ENCODE measurements around the gene PAFAH1B2. TPM values are rescaled to one million over a fixed set of nuclear protein-coding genes. Genes with fewer than 3 reads are reported as not detected.

PAFAH1B2 gene
- total and polyA plus RNA-seq, 7 donors = 13.0 to 46.3 (median 30.8) TPM

GRCh38 chr11:117152066-117152465, 8.0 kb downstream of the PAFAH1B2 start:
- no peak for TF ChIP-seq CTCF (IDR thresholded peaks at IDR 0.05)
- no peak overlapping the region for H3K27ac ChIP-seq
- H3K9me3 ChIP-seq = no peaks in the 10 kb centered on the region
- ATAC-seq = no peak
- H3K27me3 ChIP-seq (ENCODE audit: insufficient read depth in 3 of 3, low read length in 2 of 3) = no peaks in the 10 kb centered on the region
- intact Hi-C loops (cut with DNase I) = no loop called here
- H3K4me3 ChIP-seq = no peak overlapping the region
- peaks cover 3 to 52% of the 10 kb centered on the region in 2 donors for H3K36me3 ChIP-seq (ENCODE audit: insufficient read depth in 1 of 2, low read depth in 1 of 2)
- peaks cover 33% of the 10 kb centered on the region for H3K4me1 ChIP-seq
- no peak for DNase-seq
- 59 to 68% (median 63%) methylated on average over 2 of the region's 2 CpGs for WGBS, 3 donors

GRCh38 chr11:117154468-117154867, 10.4 kb downstream of the PAFAH1B2 start:
- H3K4me3 ChIP-seq = no peak overlapping the region
- H3K27me3 ChIP-seq (ENCODE audit: insufficient read depth in 3 of 3, low read length in 2 of 3) = no peaks in the 10 kb centered on the region
- WGBS, 3 donors = 91 to 94% (median 92%) methylated on average over 5 of the region's 5 CpGs
- DNase-seq = no peak
- no peak overlapping the region for H3K27ac ChIP-seq
- H3K36me3 ChIP-seq (ENCODE audit: insufficient read depth in 1 of 2, low read depth in 1 of 2) = peaks cover 3 to 64% of the 10 kb centered on the region in 2 donors
- intact Hi-C loops (cut with DNase I) = no loop called here
- no peak for TF ChIP-seq CTCF (IDR thresholded peaks at IDR 0.05)
- no peak for ATAC-seq
- H3K9me3 ChIP-seq = no peaks in the 10 kb centered on the region
- H3K4me1 ChIP-seq = peaks cover 16% of the 10 kb centered on the region

- no peak for ATAC-seq
- no peaks in the 10 kb centered on the region for H3K27me3 ChIP-seq (ENCODE audit: insufficient read depth in 3 of 3, low read length in 2 of 3)
- no peak overlapping the region for H3K4me3 ChIP-seq
- H3K36me3 ChIP-seq (ENCODE audit: insufficient read depth in 1 of 2, low read depth in 1 of 2) = peaks cover 9 to 91% of the 10 kb centered on the region in 2 donors
- no peak overlapping the region for H3K27ac ChIP-seq
- WGBS, 3 donors = 88 to 93% (median 89%) methylated on average over 2 of the region's 2 CpGs
- TF ChIP-seq CTCF (IDR thresholded peaks at IDR 0.05) = no peak
- intact Hi-C loops (cut with DNase I) = no loop called here
- H3K4me1 ChIP-seq = no peaks in the 10 kb centered on the region
- DNase-seq = no peak
- H3K9me3 ChIP-seq = no peaks in the 10 kb centered on the region
Observed at GRCh38 chr11:117157507-117157906, 13.4 kb downstream of the PAFAH1B2 start.

GRCh38 chr11:117159892-117160291, 15.8 kb downstream of the PAFAH1B2 start:
- Histone ChIP-seq H3K27me3 (ENCODE audit: insufficient read depth in 3 of 3, low read length in 2 of 3) (no peaks in the 10 kb centered on the region), H3K27ac (no peak overlapping the region), H3K4me3 (no peak overlapping the region), H3K4me1 (no peaks in the 10 kb centered on the region), H3K36me3 (ENCODE audit: insufficient read depth in 1 of 2, low read depth in 1 of 2) (peaks cover 9 to 91% of the 10 kb centered on the region in 2 donors), H3K9me3 (no peaks in the 10 kb centered on the region)
- no peak for ATAC-seq
- TF ChIP-seq CTCF (IDR thresholded peaks at IDR 0.05) = no peak
- intact Hi-C loops (cut with DNase I) = no loop called here
- no peak for DNase-seq
- WGBS, 3 donors = 82 to 90% (median 85%) methylated on average over 2 of the region's 2 CpGs

GRCh38 chr11:117160826-117161225, 16.7 kb downstream of the PAFAH1B2 start:
- no peak overlapping the region for H3K27ac ChIP-seq
- no peak for TF ChIP-seq CTCF (IDR thresholded peaks at IDR 0.05)
- H3K27me3 ChIP-seq (ENCODE audit: insufficient read depth in 3 of 3, low read length in 2 of 3) = no peaks in the 10 kb centered on the region
- no peak for DNase-seq
- no peak for ATAC-seq
- 91 to 94% (median 92%) methylated on average over 2 of the region's 2 CpGs for WGBS, 3 donors
- H3K4me3 ChIP-seq = no peak overlapping the region
- H3K36me3 ChIP-seq (ENCODE audit: insufficient read depth in 1 of 2, low read depth in 1 of 2) = peaks cover 9 to 91% of the 10 kb centered on the region in 2 donors
- no peaks in the 10 kb centered on the region for H3K4me1 ChIP-seq
- no peaks in the 10 kb centered on the region for H3K9me3 ChIP-seq
- intact Hi-C loops (cut with DNase I) = no loop called here

Measured in psoas muscle (tissue), 8 donors.